GM20000 (cell line): Measurements from ENCODE around the gene DDX46.
"Not testable (repeated sequence)": the region's sequence is repeated elsewhere in the genome, so short reads cannot be mapped to it uniquely, and the experiment has no call there.

ENCODE experiments used
- DNase-seq: peaks from one replicate; pipeline ENCODE4 v3.0.0; 2012; ENCODE audit warnings: low spot score
- CTCF ChIP-seq: IDR thresholded peaks from 2 replicates; pipeline ENCODE4 v1.5.1; 2012; ENCODE audit warnings: mild to moderate bottlenecking, control low read depth; ENCODE audit errors: extremely low read depth, missing control alignments

The DDX46 gene

GRCh38 chr5:134846641-134846960 is 88.0 kb downstream of the DDX46 start:
- TF ChIP-seq CTCF, result no peak
- peak; percentile 21 for DNase-seq

GRCh38 chr5:134849434-134849933 is 90.9 kb downstream of the DDX46 start:
- DNase-seq, result not testable (repeated sequence)

- DNase-seq, result no peak
- TF ChIP-seq CTCF, result peak; percentile 6
Observed at GRCh38 chr5:134851307-134851923, 92.8 kb downstream of the DDX46 start.

- DNase-seq, result not testable (repeated sequence)
Observed at GRCh38 chr5:134856465-134856864, 97.9 kb downstream of the DDX46 start.

- TF ChIP-seq CTCF, result no peak
- no peak for DNase-seq
Observed at GRCh38 chr5:134857401-134857800, 98.8 kb downstream of the DDX46 start.

GRCh38 chr5:134864707-134865106 is 106.1 kb downstream of the DDX46 start:
- no peak for DNase-seq
- TF ChIP-seq CTCF, result no peak

- no peak for DNase-seq
- no peak for TF ChIP-seq CTCF
Observed at GRCh38 chr5:134873494-134873893, 114.9 kb downstream of the DDX46 start.

- TF ChIP-seq CTCF, result no peak
- peak; percentile 92 for DNase-seq
Observed at GRCh38 chr5:134873987-134874830, 115.6 kb downstream of the DDX46 start, which contains the start of gene TXNDC15. TSS of gene TXNDC15 (plus strand) at chr5:134874371. CDS start at chr5:134874428, 57 bp downstream.
